Activated naive CD8-positive, alpha-beta T cell treated with anti-CD3 and anti-CD28 coated beads, Interleukin-2, amount 50 U/mL, for 16 hours (primary cell): ENCODE data around the gene PDE4DIP.
"Not testable (repeated sequence)": the region's sequence is repeated elsewhere in the genome, so short reads cannot be mapped to it uniquely, and the experiment has no call there.

Source experiments
- DNase-seq: peaks from one replicate; pipeline ENCODE4 v3.0.0-alpha.2; 2020; ENCODE audit warnings: low read depth, low spot score

Gene PDE4DIP

DNA sequence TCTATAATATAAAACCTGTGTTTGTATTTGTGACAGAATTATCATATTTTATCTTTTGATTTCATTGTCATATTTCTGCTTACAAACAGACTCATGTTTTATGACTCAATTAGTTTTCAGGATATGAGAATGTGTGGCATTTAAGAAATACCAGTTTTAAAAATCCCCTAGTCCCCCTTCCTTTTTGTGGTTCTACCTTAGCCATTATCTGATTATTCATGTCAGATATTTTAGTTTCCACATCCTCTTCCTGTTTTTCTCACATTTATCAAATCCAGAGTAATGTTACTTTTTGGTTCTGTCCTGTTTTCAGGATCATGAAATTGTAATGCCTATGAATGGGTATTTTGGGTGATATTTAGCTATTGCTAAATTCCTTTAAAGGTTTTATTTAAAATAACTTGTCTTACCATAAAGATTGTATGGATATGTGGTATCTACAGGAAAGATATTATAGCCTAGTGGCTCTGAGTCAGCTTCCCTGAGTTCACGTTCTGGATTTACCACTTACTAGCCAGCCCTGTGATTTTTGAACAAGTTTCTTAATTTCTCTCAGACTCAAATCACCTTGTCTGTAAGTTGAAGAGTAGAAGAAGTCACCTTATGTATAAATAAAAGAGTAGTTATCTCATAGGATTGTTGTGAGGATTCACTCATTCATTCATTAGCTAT is 131.8 kb downstream of the PDE4DIP start:
- DNase-seq: not testable (repeated sequence)

DNA sequence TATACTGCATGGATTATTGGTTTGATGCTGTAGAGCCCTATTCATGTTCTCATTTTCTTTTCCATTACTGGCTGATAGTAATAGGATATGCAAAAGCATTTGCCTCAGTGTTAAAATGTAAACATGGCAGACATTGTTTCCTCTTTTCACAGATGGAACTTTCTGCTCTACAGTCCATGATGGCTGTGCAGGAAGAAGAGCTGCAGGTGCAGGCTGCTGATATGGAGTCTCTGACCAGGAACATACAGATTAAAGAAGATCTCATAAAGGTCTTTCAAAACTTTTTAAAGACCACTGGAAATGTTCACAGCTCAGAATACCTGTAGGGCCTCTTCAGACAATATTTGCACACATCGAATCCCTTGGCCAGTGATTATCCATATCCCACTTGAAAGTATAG is 133.6 kb downstream of the PDE4DIP start:
- not testable (repeated sequence) for DNase-seq

DNA sequence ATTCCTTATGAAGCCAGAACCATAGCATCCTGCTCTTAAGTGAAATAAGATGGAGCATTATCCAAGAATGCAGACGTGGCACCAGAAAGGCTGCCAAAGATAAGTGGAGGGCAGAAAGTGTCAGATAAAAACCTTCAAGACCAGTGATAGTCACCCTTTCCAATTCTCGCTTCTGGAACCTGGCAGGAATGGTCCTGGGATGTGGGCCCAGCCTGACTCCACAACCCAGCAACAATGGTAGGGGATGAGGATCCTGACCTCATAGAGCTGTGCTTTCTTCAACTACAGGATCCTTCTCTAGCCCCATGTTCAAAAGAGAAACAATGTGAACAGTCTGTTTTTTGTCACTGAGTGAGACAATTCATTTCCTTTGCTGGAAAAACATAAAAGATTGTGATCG is 145.2 kb downstream of the PDE4DIP start:
- DNase-seq: not testable (repeated sequence)

GRCh38 chr1:148990233-148990788 is 146.1 kb downstream of the PDE4DIP start:
- not testable (repeated sequence) for DNase-seq

DNA sequence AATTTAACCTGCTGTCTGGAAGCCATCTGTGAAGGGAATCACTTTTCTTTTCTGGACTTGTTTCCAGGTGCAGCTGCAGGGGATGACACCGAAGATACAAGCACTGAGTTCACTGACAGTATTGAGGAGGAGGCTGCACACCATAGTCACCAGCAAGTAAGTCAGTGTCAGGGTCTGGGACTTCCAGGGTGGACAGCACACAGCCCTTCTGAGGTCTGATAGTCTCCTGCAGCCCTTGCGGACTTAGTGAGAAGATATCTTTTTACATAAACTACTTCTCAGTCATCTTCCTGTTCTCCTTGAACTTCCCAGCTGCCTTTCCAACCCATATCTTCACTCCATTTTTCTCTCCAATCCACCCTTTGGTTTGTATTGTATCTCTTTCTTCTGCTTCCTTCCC is 147.6 kb downstream of the PDE4DIP start:
- not testable (repeated sequence) for DNase-seq

- DNase-seq: not testable (repeated sequence)
These were observed 148.1 kb downstream of the PDE4DIP start for GRCh38 chr1:148992364-148992763.

DNA sequence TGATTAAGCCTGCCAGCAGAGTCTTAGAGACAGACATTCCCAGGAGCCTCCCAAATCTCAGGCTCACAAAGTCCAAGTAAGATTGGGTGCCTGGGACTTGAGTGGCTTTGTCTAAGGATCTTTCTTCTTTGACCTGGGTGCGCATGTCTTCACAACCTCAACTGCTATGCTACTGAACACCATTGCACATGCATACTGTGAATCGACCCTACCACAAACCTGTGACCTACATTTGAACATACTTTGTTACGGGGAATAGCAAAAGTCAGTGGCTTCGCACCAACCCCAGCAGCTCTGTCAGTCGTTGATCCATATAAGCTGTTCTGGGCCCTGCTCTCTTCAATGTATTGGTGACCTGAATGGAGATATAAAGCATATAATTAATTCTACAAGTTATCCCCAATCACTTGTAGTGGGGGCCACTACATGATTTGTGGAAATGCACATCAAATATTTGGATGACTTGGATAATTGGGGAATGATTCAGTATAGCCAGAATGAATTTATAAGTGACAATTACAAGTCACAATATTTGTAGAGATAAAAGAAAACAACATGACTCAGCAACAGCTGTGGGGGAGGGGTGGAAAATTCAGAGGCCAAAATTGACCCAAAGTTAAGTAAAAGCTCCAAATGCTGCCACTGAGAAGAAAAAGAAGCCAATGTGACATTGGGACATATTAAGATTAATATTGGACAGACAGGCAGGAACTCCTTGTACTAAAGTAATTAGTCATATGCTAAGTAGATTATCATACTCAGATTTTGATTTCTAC is 152.4 kb downstream of the PDE4DIP start:
- not testable (repeated sequence) for DNase-seq

DNA sequence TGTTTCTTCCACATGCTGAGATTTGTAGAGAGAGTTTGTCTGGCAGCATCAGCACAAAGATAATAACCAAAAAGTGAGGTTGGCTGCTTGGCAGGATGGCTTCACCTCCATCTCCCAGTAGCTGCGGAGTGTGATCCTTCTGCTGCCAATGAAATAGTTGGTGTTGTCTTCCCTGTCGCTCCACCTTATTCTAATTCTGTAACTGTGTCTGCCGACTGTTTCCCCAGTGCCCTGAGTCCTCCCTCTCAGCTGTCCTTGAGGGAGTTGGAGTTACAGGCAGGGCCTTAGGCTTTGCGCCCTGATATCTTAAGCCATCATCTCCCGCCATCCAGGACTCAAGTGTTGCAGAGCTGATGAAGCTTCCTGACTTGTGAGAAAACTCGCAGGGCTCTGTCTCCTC is 153.2 kb downstream of the PDE4DIP start:
- DNase-seq: not testable (repeated sequence)

- not testable (repeated sequence) for DNase-seq
These were observed 158.4 kb downstream of the PDE4DIP start for GRCh38 chr1:149002664-149003063.

- DNase-seq: not testable (repeated sequence)
These were observed 164.1 kb downstream of the PDE4DIP start for GRCh38 chr1:149008326-149008725.

DNA sequence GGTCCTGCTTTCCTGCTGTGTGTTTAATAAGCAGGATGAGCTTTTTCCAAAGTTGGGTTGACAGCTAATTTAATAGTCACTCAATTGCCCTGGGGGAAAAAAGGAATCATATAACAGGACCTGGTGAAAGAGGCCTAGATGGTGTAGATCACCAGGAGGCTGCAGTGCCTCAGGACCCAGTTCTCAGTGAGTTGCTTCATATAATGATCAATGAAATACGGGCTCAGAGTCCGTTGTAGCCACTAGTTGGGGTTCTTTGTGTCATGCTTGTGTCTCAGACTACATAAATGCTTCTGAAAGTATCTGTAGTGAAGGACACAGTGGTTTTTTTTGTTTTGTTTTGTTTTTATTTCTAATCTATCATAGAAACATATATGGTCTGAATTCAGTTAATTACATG is 164.5 kb downstream of the PDE4DIP start:
- DNase-seq: not testable (repeated sequence)

DNA sequence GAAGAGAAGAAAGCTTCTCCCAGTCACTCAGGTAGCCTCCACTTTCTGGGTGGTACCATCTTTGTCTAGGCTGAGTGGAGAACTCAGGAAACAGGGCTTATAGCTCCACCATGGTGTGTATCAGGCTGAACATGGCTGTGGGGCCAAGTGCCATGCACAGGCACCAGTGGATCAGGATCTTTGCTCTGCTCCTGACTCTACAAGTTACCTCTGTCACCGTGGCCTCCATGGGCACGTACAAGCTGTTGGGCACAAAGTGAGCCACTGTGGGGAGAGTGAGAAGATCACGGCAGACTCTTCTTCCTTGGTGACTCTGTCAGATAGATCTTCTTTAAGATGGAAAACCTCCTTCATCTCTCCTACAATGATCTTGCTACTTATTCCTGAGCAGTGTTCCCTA is 165.5 kb downstream of the PDE4DIP start:
- not testable (repeated sequence) for DNase-seq

GRCh38 chr1:149012599-149012998 is 168.4 kb downstream of the PDE4DIP start:
- DNase-seq: not testable (repeated sequence)

DNA sequence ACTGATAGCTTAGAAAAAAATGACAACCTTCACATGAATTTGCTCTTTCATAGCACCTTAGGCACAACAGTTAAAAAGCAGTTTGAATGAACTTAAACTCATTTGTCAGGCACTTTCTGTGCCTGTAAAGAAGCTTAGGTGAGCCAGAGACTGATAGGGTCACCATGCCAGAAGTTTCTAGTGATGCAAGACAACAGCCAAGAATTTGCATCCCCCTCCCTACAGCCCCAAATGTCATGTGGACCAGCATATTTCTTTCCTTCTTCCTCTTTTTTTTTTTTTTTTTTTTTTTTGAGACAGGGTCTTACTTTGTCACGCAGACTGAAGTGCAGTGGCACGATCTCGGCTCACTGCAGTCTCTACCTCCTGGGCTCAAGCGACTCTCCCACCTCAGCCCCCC is 169.3 kb downstream of the PDE4DIP start:
- not testable (repeated sequence) for DNase-seq

- not testable (repeated sequence) for DNase-seq
These were observed 171.3 kb downstream of the PDE4DIP start for GRCh38 chr1:149015522-149015921.

GRCh38 chr1:149016626-149017025 is 172.4 kb downstream of the PDE4DIP start:
- not testable (repeated sequence) for DNase-seq

GRCh38 chr1:149018577-149018976 is 174.3 kb downstream of the PDE4DIP start:
- DNase-seq: not testable (repeated sequence)

- DNase-seq: not testable (repeated sequence)
These were observed 180.1 kb downstream of the PDE4DIP start for GRCh38 chr1:149024327-149024726.

- DNase-seq: not testable (repeated sequence)
These were observed 189.7 kb downstream of the PDE4DIP start for GRCh38 chr1:149033916-149034315.

DNA sequence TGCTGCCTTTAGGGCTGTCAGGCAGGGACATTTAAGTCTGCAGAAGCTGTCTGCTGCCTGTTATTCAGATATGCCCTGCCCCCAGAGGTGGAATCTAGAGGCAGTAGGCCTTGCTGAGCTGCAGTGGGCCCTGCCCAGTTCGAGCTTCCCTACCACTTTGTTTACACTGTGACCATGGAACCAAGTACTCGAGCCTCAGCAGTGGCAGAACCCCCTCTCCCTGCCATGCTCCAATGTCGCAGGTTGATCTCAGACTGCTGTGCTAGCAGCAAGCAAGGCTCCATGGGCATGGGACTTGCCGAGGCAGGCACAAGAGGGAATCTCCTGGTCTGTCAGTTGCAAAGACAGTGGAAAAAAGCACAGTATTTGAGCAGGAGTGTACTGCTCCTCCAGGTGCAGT is 198.8 kb downstream of the PDE4DIP start:
- DNase-seq: not testable (repeated sequence)

DNA sequence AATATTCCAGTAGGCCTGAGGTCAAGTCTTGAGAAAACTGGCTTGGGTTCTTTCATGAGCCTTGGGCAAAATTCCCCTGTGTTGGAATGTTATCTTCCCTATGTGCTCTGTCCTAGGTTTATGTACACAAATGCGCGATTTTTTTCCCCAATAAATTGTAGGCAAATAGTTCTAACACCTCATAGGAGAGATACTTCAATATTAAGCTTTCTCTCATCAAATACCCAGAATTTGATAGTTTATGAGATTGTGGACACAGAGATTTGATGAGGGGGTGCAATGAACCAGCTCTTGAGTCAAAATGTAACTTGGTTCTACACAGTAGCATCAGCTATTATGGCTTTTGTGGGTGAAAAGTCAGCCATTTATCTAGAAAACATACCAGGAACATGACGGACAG is 220.4 kb downstream of the PDE4DIP start:
- not testable (repeated sequence) for DNase-seq

DNA sequence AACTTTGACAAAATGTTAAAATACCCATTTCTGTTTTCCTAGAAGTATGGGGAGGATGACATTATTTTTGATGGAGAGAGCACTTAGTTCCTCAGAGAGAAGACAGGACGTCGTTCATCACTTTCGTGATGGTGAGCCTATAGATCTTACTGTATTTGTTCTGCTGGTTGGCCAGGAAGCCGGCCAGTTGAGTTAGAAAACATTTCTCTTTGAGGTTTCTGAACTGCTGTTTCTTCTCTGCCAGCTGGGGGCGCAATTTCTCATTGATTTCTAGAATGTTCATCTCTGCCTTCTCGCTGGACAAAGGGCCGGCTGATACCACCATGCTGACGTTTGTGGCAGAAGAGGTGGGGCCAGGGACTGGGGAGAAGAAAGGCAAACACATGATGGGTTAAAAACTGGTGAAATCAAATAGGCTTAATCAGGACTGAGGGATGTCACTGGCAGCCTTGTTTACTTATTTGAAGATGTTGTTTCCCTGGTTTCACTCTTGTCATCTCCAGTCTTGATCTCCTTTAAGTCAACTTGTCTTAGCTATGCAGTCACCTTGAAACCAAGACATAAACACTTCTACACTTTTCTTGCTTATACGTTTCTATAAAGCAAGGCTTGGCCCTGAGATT is 231.4 kb downstream of the PDE4DIP start:
- not testable (repeated sequence) for DNase-seq
